ENCODE data around the gene SSX2IP.

SSX2IP gene

DNA sequence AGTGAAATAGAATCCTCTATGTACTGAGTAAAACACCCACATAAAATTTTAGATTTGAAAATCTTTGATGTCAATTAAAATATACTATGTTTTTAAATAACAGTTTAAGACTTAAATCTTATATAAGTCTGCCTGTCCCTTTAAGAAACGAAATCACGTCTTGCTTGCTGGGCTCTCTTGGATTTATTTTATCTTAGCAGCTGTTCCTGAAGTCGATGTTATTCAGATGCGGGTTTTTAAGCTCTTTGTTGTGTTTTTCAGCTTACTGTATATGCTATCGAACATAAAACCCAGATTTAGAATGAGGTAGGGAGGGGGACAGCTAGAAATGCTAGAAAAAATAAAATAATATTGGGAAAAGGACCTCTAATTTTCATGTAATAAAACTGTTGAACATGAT is 11.1 kb upstream of the SSX2IP start:
- TF ChIP-seq, protein P1, sequence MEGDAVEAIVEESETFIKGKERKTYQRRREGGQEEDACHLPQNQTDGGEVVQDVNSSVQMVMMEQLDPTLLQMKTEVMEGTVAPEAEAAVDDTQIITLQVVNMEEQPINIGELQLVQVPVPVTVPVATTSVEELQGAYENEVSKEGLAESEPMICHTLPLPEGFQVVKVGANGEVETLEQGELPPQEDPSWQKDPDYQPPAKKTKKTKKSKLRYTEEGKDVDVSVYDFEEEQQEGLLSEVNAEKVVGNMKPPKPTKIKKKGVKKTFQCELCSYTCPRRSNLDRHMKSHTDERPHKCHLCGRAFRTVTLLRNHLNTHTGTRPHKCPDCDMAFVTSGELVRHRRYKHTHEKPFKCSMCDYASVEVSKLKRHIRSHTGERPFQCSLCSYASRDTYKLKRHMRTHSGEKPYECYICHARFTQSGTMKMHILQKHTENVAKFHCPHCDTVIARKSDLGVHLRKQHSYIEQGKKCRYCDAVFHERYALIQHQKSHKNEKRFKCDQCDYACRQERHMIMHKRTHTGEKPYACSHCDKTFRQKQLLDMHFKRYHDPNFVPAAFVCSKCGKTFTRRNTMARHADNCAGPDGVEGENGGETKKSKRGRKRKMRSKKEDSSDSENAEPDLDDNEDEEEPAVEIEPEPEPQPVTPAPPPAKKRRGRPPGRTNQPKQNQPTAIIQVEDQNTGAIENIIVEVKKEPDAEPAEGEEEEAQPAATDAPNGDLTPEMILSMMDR (IDR thresholded peaks at IDR 0.05; ENCODE audit: low read length, missing control alignments), result no peak
- H3K4me3 ChIP-seq (replicated peaks; ENCODE audit: low read depth, low read length), result no peak overlapping the region
- peak; percentile 23 for DNase-seq (ENCODE audit: low read depth)

DNA sequence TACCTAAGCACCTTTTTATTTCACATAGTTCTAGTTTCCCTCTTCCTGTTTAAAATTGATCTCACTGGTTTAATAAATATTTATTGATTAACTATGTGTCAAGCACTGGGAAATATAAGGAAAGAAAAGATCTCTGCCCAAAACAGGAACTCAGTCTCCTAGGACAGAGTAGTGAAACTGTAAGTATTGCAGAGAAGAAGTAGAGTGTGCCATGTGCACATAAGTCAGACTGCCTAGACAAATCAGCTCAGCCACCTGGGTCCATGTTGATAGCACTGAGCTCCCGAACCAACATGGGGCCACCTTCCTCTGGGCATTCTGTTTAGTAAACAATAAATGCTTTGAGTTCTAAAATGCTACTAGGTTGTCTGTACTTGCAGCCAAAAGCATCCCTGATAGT is 9.8 kb upstream of the SSX2IP start:
- TF ChIP-seq, protein P1 (IDR thresholded peaks at IDR 0.05; ENCODE audit: low read length, missing control alignments), result no peak
- DNase-seq (ENCODE audit: low read depth), result no peak
- H3K4me3 ChIP-seq (replicated peaks; ENCODE audit: low read depth, low read length), result no peak overlapping the region

DNA sequence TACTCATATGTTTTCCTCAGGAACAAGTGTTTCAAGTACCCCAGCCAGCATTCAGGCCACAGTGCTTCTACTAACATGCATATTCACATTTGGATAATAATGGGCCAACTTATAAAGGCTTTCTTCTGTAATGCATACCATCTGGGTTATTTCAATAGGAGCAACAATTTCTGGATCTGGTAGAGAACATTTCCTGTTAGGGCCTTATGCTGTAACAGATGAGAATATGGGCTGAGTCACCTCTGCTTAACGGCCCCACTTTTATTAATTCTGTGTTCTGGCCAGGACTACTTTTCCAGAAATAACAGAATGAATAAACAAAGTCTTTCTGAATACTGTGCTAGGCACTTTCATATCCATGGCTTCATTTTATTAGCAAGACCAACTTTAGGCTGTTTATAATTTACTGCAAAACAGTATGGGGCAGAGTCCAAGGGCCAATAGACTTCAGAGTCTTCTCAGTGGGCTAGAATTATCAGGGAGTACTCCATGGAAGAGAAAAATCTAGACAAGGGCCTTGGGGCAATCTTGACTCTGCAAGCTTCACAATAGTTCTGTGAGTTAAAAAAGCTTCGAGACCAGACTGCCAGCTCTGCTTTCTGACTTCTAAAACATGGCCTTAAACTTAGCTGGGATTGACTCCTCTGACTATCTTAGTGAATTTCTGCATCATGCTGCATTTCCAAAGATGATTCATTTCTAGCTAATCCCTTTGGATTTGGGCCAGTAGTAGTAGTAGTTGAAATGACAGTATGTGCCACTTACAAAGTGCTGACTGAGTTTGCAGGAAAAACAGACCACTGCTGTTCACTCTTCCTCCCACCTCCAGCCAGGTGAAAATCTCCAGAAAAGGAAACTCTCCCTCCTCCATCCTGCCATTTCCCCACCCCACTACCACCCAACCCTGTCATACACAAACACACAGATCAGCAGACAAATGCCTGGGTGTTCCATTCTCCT is 8.2 kb upstream of the SSX2IP start:
- H3K4me3 ChIP-seq (replicated peaks; ENCODE audit: low read depth, low read length), result no peak overlapping the region
- DNase-seq (ENCODE audit: low read depth), result peak; percentile 90

DNA sequence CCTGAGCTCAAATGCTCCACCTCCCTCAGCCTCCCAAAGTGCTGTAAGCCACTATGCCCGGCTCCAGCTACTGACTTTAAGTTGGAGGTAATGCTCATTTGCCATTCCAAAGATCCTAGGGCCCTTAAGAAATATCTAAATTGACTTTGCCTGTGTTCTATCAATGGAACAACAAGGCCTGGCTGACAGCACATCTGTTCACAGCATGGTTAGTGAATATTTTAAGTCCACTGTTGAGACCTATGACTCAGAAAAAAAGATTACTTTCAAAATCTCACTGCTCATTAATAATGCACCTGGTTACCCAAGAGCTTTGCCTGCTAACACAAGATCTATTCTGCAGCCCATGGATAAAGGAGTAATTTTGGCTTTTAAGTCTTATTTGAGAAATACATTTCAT is 3.5 kb upstream of the SSX2IP start:
- no peak for DNase-seq (ENCODE audit: low read depth)
- TF ChIP-seq, protein P1 (IDR thresholded peaks at IDR 0.05; ENCODE audit: low read length, missing control alignments), result no peak
- no peak overlapping the region for H3K4me3 ChIP-seq (replicated peaks; ENCODE audit: low read depth, low read length)

More for the DNA sequence above, 8.2 kb upstream of the SSX2IP start:
- TF ChIP-seq, protein P1 (IDR thresholded peaks at IDR 0.05; ENCODE audit: low read length, missing control alignments), result no peak

DNA sequence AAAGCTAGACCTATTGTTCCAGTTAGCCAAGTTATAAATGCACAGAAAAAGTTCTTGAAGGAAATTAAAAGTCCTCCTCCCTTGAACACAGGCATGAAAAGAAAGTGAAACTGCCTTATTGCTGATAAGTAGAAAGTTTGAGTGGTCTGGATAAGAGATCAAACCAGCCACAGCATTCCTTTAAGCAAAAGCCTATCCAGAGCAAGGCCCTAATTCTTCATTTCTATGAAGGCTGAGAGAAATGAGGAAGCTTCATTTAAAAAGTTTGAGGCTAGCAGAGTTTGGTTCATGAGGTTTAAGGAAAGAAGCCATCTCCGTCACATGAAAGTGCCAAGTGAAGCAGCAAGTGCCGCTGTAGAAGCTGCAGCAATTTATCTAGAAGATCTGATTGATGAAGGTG is 2.7 kb upstream of the SSX2IP start:
- no peak overlapping the region for H3K4me3 ChIP-seq (replicated peaks; ENCODE audit: low read depth, low read length)
- TF ChIP-seq, protein P1 (IDR thresholded peaks at IDR 0.05; ENCODE audit: low read length, missing control alignments), result no peak
- no peak for DNase-seq (ENCODE audit: low read depth)

DNA sequence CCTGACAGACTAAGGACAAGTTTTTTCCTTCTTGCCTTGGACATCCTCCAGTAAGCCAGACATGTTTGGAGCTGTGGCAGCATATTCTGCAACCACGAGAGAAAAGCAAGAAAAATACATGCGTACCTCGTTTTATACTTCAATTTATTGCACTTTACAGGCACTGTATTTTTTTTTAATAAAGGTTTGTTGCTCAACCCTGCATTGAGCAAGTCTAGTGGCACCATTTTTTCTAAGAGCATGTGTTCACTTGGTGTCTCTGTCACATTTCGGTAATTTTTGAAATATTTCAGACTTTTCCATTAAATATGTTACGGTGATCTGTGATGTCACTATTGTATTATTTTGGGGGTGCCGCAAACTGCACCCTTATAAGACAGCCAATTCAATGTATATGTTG is 2.1 kb upstream of the SSX2IP start:
- H3K4me3 ChIP-seq (replicated peaks; ENCODE audit: low read depth, low read length), result no peak overlapping the region
- TF ChIP-seq, protein P1 (IDR thresholded peaks at IDR 0.05; ENCODE audit: low read length, missing control alignments), result no peak
- DNase-seq (ENCODE audit: low read depth), result no peak
